Activated T-helper 2 cell treated with anti-CD3 and anti-CD28 coated beads, Interferon-gamma antibody, Interleukin-2, Interleukin-4, amounts not matched to agents 10 μg/mL and 5 μg/mL and 100 μg/mL, durations not matched to agents 14 hours and 24 hours and 36 hours (primary cell): Measurements from ENCODE around the gene SCN5A. TPM values are rescaled to one million over a fixed set of nuclear protein-coding genes. Genes with fewer than 3 reads are reported as not detected.

Experiments
- DNase-seq: peaks from one replicate; pipeline ENCODE4 v3.0.0; 2021; ENCODE audit warnings: low spot score
- H3K27ac Mint-ChIP-seq: one replicate; pipeline ENCODE4 v1.8.0; 2021; ENCODE audit warnings: mixed read lengths
- H3K27me3 Mint-ChIP-seq: one replicate; pipeline ENCODE4 v1.8.0; 2021; ENCODE audit warnings: low read depth, mixed read lengths
- H3K36me3 Mint-ChIP-seq: one replicate; pipeline ENCODE4 v1.8.0; 2021; ENCODE audit warnings: low read depth, mixed read lengths
- H3K4me1 Mint-ChIP-seq: one replicate; pipeline ENCODE4 v1.8.0; 2021; ENCODE audit warnings: low read depth, mixed read lengths
- H3K4me3 Mint-ChIP-seq: one replicate; pipeline ENCODE4 v1.8.0; 2021; ENCODE audit warnings: low read depth, mild to moderate bottlenecking, moderate library complexity, mixed read lengths
- H3K9me3 Mint-ChIP-seq: one replicate; pipeline ENCODE4 v1.8.0; 2021; ENCODE audit warnings: mixed read lengths
- intact Hi-C: fragments of 100-400 bp; cut with micrococcal nuclease; formaldehyde crosslinking; loops from one replicate; pipeline ENCODE4 v1.15.1; 2023
- total RNA-seq: library from RNA; stranded (reverse); gene quantifications from 2 replicates; pipeline ENCODE4 v1.2.3, GENCODE V29; 2022

Gene SCN5A
- total RNA-seq, 1 donor from 2014 or later = not detected

- H3K9me3 Mint-ChIP-seq = no peaks in the 10 kb centered on the region
- no peaks in the 10 kb centered on the region for H3K4me1 Mint-ChIP-seq
- no peaks in the 10 kb centered on the region for H3K36me3 Mint-ChIP-seq
- intact Hi-C loops = no loop called here
- no peak for DNase-seq
- H3K4me3 Mint-ChIP-seq = no peak overlapping the region
- no peaks in the 10 kb centered on the region for H3K27me3 Mint-ChIP-seq
- no peak overlapping the region for H3K27ac Mint-ChIP-seq
Observed at GRCh38 chr3:38538773-38539353, 110.6 kb downstream of the SCN5A start.

GRCh38 chr3:38536671-38537070, 112.8 kb downstream of the SCN5A start:
- no peaks in the 10 kb centered on the region for H3K27me3 Mint-ChIP-seq
- H3K27ac Mint-ChIP-seq = no peak overlapping the region
- H3K9me3 Mint-ChIP-seq = no peaks in the 10 kb centered on the region
- no peak for DNase-seq
- intact Hi-C loops = no loop called here
- no peaks in the 10 kb centered on the region for H3K4me1 Mint-ChIP-seq
- no peaks in the 10 kb centered on the region for H3K36me3 Mint-ChIP-seq
- no peak overlapping the region for H3K4me3 Mint-ChIP-seq

DNA sequence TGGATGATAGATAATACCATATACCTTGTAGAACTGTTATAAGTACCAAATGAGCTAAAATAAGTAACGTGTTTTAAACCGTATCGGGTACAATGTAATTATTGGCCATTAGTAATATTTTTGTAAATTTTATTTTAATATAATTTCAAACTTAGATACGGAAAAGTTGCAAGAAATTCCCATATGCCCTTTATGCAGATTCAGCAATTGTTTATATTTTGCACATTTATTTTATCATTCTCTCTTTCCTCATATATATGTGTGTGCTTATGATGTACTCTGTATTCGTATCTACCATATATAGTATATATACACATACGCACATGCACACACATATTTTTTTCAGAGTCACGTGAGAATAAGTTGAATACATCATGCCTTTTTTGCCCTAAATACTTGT, 114.9 kb downstream of the SCN5A start:
- intact Hi-C loops = no loop called here
- Mint-ChIP-seq H3K27me3 (no peaks in the 10 kb centered on the region), H3K27ac (no peak overlapping the region), H3K4me3 (no peak overlapping the region), H3K36me3 (no peaks in the 10 kb centered on the region), H3K9me3 (no peaks in the 10 kb centered on the region), H3K4me1 (no peaks in the 10 kb centered on the region)
- DNase-seq = no peak

DNA sequence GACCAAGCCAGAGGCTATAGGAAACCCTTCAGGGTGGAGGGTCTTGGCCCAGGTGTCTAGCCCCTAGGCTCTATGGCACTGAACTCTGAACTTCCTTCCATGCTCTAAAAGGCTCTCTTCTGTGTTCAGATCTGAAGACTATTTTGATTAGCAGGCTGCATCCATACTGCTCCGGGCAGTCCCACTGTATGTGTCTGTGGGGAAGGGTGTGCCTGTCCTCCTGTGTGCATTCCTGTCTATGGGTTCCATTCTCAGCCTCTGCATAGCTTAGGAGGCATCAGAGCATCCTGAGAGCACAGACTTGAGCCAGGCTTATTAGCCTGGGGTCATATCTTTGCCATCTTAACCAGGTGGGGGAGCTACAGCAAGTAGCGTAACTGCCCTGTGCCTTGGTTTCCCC, 115.3 kb downstream of the SCN5A start:
- Mint-ChIP-seq H3K36me3 (no peaks in the 10 kb centered on the region), H3K4me1 (no peaks in the 10 kb centered on the region), H3K9me3 (no peaks in the 10 kb centered on the region), H3K4me3 (no peak overlapping the region), H3K27ac (no peak overlapping the region), H3K27me3 (no peaks in the 10 kb centered on the region)
- no peak for DNase-seq
- intact Hi-C loops = no loop called here

DNA sequence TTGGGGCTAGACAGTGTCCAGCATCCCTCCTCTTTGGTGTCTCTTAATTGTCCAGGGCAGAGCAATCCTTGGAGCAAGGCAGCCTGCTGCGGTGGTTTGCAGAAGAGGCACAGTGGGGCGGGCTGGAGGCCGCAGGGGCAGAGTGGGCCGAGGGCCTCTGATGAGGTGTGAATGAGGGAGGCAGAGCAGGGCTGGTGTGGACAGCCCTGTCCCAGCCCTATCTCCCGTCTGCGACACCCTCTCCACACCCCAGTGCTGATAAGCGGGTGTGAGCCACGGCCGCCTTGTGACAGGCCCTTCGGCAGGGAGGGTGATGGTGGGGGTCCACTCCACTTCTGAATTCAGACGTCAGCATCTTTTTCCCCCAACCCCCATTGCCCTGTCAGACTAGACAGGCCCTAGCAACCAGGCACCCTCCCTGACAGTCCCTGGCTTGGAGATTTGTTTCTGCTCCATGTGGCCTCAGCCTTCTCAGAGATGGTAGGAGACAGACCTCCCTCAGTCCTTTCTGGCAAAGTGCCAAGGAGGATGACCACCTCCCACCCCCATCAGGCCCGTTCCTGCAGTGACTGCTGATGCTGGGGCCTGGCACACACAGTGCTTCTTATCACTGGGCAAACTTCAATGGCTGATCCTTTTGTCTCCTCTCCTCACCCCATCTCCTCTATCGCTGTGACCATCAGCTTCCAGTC, 116.1 kb downstream of the SCN5A start:
- Mint-ChIP-seq H3K4me1 (no peaks in the 10 kb centered on the region), H3K27me3 (no peaks in the 10 kb centered on the region), H3K36me3 (no peaks in the 10 kb centered on the region), H3K4me3 (no peak overlapping the region), H3K9me3 (no peaks in the 10 kb centered on the region), H3K27ac (no peak overlapping the region)
- intact Hi-C loops = no loop called here
- DNase-seq = no peak

DNA sequence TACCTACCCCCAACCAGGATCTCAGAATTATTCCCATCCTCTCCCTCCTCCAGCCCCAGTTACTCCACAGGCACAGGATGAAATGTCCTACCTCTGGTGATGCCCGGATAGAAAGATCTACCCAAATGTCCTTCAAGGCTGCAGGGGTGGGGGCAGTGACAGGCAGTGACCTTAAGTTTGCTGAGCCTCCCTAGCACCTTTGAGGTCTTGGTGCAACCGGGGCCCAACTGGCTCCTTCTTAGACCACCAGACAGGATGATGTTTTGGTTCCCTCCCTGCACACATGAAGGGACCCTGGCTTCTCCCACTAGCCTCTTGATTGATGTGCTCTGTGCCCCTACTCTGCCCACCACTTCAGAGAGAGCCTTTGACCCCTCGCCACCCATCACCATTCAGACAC, 117.0 kb downstream of the SCN5A start:
- DNase-seq = no peak
- intact Hi-C loops = no loop called here
- Mint-ChIP-seq H3K9me3 (no peaks in the 10 kb centered on the region), H3K36me3 (no peaks in the 10 kb centered on the region), H3K27me3 (no peaks in the 10 kb centered on the region), H3K27ac (no peak overlapping the region), H3K4me1 (no peaks in the 10 kb centered on the region), H3K4me3 (no peak overlapping the region)

GRCh38 chr3:38528457-38528856, 121.0 kb downstream of the SCN5A start:
- H3K4me3 Mint-ChIP-seq = no peak overlapping the region

DNA sequence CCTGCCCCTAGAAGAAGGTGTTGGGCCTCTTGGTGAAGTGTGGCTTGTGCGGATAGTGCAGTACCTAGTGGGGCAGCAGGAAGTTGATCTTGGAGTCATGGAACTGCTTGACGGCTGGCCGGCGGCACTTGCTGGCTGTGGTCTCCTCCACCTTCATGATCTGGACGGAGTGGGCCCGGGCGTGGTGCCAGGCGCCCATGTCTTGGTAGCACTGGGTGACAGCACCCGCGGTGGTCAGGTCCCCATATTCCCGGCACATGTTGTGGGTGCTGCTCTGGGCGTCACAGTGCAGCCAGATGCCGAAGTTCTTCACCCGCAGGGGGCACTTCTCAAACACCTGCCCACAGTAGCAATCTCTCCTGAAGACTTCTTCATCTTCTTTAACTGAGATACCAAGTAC, 122.7 kb downstream of the SCN5A start:
- Mint-ChIP-seq H3K4me3 (no peak overlapping the region), H3K27ac (no peak overlapping the region), H3K36me3 (peaks cover 25% of the 10 kb centered on the region), H3K9me3 (no peaks in the 10 kb centered on the region), H3K4me1 (no peaks in the 10 kb centered on the region), H3K27me3 (no peaks in the 10 kb centered on the region)
- DNase-seq = no peak
- intact Hi-C loops = no loop called here

More at GRCh38 chr3:38528457-38528856, 121.0 kb downstream of the SCN5A start:
- no peaks in the 10 kb centered on the region for H3K9me3 Mint-ChIP-seq
- H3K27ac Mint-ChIP-seq = no peak overlapping the region
- DNase-seq = no peak
- peaks cover 25% of the 10 kb centered on the region for H3K36me3 Mint-ChIP-seq
- intact Hi-C loops = no loop called here
- no peaks in the 10 kb centered on the region for H3K27me3 Mint-ChIP-seq
- H3K4me1 Mint-ChIP-seq = no peaks in the 10 kb centered on the region

DNA sequence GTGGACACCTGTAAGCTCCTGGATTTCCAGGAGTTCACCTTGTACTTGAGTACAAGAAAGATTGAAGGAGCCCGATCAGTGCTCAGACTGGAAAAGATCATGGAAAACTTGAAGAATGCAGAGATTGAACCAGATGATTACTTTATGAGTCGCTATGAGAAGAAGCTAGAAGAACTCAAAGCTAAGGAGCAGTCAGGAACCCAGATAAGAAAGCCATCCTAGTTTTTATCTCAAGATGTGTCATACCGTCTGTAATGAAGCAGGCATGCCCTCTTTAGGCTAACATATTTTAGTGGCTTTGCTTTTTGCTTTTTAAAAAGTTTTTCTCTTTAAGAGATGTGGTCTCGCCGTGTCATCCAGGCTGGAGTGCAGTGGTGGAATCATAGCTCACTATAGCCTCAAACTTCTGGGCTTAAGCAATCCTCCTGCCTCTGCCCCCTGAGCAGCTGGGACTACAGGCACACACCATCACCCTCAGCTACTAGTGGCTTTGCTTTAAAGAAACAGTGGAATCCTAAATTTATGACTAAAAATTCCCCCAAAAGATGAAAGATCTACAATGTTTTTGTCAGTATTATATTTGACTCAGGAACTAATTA, 125.2 kb downstream of the SCN5A start:
- intact Hi-C loops = no loop called here

DNA sequence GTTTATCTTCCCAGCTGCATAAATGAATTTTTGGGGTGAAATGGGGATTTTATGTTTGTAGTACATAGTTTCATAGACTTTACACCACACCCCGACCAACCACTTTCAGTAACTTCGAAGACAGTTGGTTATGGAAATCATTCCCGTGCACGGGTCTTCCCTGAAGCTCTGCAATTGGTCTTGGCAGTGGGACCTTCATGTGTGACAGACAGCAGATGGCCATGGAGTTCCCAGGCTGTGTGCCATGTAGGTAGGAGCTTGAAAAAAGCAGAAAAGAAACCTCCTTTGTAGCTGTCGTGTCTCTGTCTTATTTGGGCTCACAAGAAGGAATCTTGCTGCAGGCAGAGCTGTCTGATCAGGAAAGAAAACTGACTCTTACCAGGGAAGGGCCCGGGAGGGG, 127.5 kb downstream of the SCN5A start:
- H3K27me3 Mint-ChIP-seq = no peaks in the 10 kb centered on the region
- H3K36me3 Mint-ChIP-seq = peaks cover 38% of the 10 kb centered on the region
- H3K27ac Mint-ChIP-seq = no peak overlapping the region
- H3K4me1 Mint-ChIP-seq = peaks cover 21% of the 10 kb centered on the region
- H3K9me3 Mint-ChIP-seq = no peaks in the 10 kb centered on the region
- intact Hi-C loops = no loop called here
- DNase-seq = no peak
- no peak overlapping the region for H3K4me3 Mint-ChIP-seq

More for the DNA sequence above, 125.2 kb downstream of the SCN5A start:
- Mint-ChIP-seq H3K36me3 (peaks cover 30% of the 10 kb centered on the region), H3K9me3 (no peaks in the 10 kb centered on the region), H3K27me3 (no peaks in the 10 kb centered on the region), H3K4me1 (peaks cover 14% of the 10 kb centered on the region), H3K4me3 (no peak overlapping the region), H3K27ac (no peak overlapping the region)
- no peak for DNase-seq

- H3K36me3 Mint-ChIP-seq = peaks cover 38% of the 10 kb centered on the region
- intact Hi-C loops = loop anchor here (1.0 to 2.0 kb wide), 4 partner anchors 25 to 479 kb away; partner anchors contain the start of gene EXOG
- no peak overlapping the region for H3K27ac Mint-ChIP-seq
- no peaks in the 10 kb centered on the region for H3K27me3 Mint-ChIP-seq
- peaks cover 21% of the 10 kb centered on the region for H3K4me1 Mint-ChIP-seq
- peak; percentile 28 for DNase-seq
- no peak overlapping the region for H3K4me3 Mint-ChIP-seq
- H3K9me3 Mint-ChIP-seq = no peaks in the 10 kb centered on the region
Observed at GRCh38 chr3:38521391-38521987, 128.0 kb downstream of the SCN5A start.

GRCh38 chr3:38519651-38520050, 129.8 kb downstream of the SCN5A start:
- peak; percentile 19 for DNase-seq

DNA sequence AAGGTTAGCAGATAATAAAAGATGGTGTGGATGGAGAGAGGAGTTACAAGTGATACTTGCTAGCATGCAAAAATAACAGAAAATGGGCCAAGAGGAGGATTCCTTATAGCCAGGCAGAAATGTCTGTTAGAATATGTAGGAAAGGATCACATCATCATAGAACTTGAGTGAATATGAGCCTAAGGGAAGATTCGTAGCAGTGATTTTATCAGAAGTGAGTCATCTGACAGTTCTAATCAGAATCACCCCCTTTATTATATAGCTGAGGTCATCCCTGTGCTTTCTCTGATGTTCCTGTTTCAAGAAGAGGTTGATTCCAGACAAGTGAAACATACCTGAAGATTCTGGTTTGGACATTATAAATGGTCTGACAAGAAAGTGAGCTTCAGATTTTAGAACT, 130.5 kb downstream of the SCN5A start:
- H3K27me3 Mint-ChIP-seq = no peaks in the 10 kb centered on the region
- peaks cover 21% of the 10 kb centered on the region for H3K4me1 Mint-ChIP-seq
- H3K27ac Mint-ChIP-seq = no peak overlapping the region
- intact Hi-C loops = no loop called here
- peaks cover 32% of the 10 kb centered on the region for H3K36me3 Mint-ChIP-seq
- no peak for DNase-seq
- no peaks in the 10 kb centered on the region for H3K9me3 Mint-ChIP-seq
- no peak overlapping the region for H3K4me3 Mint-ChIP-seq

More at GRCh38 chr3:38519651-38520050, 129.8 kb downstream of the SCN5A start:
- H3K36me3 Mint-ChIP-seq = peaks cover 32% of the 10 kb centered on the region
- intact Hi-C loops = loop anchor here (2.0 kb wide), 2 partner anchors 23 to 481 kb away; partner anchors contain the start of gene EXOG
- H3K27me3 Mint-ChIP-seq = no peaks in the 10 kb centered on the region
- peak overlapping the region; percentile 2 for H3K4me3 Mint-ChIP-seq
- peaks cover 21% of the 10 kb centered on the region for H3K4me1 Mint-ChIP-seq
- no peaks in the 10 kb centered on the region for H3K9me3 Mint-ChIP-seq
- peak overlapping the region; percentile 17 for H3K27ac Mint-ChIP-seq
